ENCODE measurements around the gene FBLN1.

- TF ChIP-seq, protein P1, sequence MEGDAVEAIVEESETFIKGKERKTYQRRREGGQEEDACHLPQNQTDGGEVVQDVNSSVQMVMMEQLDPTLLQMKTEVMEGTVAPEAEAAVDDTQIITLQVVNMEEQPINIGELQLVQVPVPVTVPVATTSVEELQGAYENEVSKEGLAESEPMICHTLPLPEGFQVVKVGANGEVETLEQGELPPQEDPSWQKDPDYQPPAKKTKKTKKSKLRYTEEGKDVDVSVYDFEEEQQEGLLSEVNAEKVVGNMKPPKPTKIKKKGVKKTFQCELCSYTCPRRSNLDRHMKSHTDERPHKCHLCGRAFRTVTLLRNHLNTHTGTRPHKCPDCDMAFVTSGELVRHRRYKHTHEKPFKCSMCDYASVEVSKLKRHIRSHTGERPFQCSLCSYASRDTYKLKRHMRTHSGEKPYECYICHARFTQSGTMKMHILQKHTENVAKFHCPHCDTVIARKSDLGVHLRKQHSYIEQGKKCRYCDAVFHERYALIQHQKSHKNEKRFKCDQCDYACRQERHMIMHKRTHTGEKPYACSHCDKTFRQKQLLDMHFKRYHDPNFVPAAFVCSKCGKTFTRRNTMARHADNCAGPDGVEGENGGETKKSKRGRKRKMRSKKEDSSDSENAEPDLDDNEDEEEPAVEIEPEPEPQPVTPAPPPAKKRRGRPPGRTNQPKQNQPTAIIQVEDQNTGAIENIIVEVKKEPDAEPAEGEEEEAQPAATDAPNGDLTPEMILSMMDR (IDR thresholded peaks at IDR 0.05; ENCODE audit: low read length) = no peak
- no peak for TF ChIP-seq EZH2 (IDR thresholded peaks at IDR 0.05; ENCODE audit: borderline replicate concordance, low read length)
Observed at GRCh38 chr22:45472426-45472825, 30.3 kb upstream of the FBLN1 start.

Data from OCI-LY1 (cell line).